HG03039 (cell line): ENCODE results near the gene ANKRD18A.
"Not testable (repeated sequence)": the region's sequence is repeated elsewhere in the genome, so short reads cannot be mapped to it uniquely, and the experiment has no call there.

ENCODE experiments used
- ATAC-seq: cut with Tn5 transposase; IDR thresholded peaks from one replicate; pipeline ENCODE4 v1.9.1; 2021; ENCODE audit warnings: mild to moderate bottlenecking, moderate library complexity; ENCODE audit not compliant: unreplicated experiment

The ANKRD18A gene

DNA sequence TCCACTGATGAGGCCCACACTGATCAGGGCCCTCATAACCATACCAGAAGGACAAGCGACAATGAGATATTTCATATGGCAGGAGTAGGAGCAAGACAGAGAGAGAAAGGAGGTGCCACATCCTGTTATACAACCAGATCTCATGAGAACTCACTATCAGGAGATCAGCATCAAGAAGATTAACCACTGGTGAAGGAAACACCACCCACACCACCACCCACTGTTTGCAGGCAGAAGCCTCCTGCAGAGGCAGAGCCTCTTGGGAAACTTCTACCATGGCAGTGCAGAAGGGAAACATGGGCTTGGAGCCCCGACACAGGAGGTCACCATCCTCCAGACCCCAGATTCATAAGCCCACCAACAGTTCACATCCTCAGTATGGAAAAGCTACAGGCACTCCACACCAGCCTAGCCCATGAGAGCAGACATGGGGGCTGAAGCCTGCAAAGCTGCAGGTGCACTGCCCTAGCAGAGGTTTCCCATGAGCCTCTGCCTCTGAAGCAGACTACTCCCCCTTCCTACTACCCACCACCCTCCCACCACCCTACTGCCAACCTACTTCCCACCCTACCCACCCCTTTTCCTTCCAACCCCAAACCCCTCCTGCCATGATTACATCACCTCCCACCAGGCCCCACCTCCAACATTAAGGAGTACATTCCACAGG, 73.8 kb downstream of the ANKRD18A start:
- not testable (repeated sequence) for ATAC-seq

- not testable (repeated sequence) for ATAC-seq
These were observed 79.9 kb downstream of the ANKRD18A start for GRCh38 chr9:38540535-38540934.

DNA sequence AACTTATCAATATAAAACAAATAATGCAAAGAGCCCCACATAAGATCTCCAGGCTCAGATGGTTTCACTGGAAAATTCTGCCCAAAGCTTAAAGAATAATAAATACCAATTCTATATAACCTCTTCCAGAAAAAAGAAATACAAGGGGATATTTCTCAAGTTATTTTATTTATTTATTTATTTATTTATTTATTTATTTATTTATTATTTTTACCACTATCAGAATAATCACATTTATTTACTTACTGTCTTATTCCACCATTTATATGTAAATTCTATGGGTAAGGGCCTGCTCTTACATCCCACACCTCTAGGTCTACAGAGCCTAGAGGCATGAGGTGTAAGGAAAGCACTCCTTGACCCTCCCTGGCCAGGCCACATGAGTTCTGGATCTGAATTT, 91.1 kb downstream of the ANKRD18A start:
- no peak for ATAC-seq

GRCh38 chr9:38527503-38527902, 92.9 kb downstream of the ANKRD18A start:
- no peak for ATAC-seq

DNA sequence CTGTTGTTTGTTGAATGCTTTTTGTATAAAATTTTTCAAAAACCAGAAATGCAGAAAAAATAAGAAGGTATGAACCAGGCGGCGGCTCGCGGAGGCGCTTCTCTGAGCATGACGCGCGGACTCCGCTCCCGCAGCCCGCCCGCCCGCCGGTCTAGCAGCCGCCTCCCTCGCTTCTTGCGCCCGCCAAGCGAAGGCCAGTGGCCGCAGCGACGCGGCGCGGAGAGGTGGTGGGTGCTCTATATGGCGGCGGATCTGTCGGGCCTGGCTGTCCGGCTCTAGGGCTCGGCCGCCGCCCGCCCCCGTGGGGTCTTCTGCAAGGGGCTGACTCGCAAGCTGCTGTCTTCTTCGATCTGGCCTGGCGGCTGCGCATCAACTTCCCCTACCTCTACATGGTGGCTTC, 93.8 kb downstream of the ANKRD18A start:
- ATAC-seq, result no peak

GRCh38 chr9:38523121-38523520, 97.3 kb downstream of the ANKRD18A start:
- no peak for ATAC-seq

- no peak for ATAC-seq
These were observed 98.6 kb downstream of the ANKRD18A start for GRCh38 chr9:38521762-38522161.
